GM13976 (cell line): ENCODE results near the gene TSPAN9.

Experiments
- DNase-seq: peaks from one replicate; pipeline ENCODE4 v3.0.0; 2012; ENCODE audit warnings: low spot score
- in situ Hi-C: fragments of 300-500 bp; cut with MboI; formaldehyde crosslinking; loops from one replicate; pipeline ENCODE4 v1.12.0; 2022; ENCODE audit warnings: low sequenced_read_pairs, mixed read lengths, inconsistent platforms; ENCODE audit not compliant: unreplicated experiment
- TF ChIP-seq, protein P1 (sequence below): IDR thresholded peaks from 2 replicates; pipeline ENCODE4 v1.5.1; 2012; ENCODE audit warnings: borderline replicate concordance, mild to moderate bottlenecking; ENCODE audit not compliant: insufficient read depth; ENCODE audit errors: extremely low read depth, missing control alignments, control extremely low read depth

TSPAN9 gene

GRCh38 chr12:3321881-3322280, 244.7 kb downstream of the TSPAN9 start:
- in situ Hi-C loops: no loop called here
- TF ChIP-seq, protein P1, sequence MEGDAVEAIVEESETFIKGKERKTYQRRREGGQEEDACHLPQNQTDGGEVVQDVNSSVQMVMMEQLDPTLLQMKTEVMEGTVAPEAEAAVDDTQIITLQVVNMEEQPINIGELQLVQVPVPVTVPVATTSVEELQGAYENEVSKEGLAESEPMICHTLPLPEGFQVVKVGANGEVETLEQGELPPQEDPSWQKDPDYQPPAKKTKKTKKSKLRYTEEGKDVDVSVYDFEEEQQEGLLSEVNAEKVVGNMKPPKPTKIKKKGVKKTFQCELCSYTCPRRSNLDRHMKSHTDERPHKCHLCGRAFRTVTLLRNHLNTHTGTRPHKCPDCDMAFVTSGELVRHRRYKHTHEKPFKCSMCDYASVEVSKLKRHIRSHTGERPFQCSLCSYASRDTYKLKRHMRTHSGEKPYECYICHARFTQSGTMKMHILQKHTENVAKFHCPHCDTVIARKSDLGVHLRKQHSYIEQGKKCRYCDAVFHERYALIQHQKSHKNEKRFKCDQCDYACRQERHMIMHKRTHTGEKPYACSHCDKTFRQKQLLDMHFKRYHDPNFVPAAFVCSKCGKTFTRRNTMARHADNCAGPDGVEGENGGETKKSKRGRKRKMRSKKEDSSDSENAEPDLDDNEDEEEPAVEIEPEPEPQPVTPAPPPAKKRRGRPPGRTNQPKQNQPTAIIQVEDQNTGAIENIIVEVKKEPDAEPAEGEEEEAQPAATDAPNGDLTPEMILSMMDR: no peak
- no peak for DNase-seq

- no peak for DNase-seq
- in situ Hi-C loops: no loop called here
- TF ChIP-seq, protein P1: no peak
These were observed 246.0 kb downstream of the TSPAN9 start for GRCh38 chr12:3323002-3323685.

GRCh38 chr12:3325736-3326135, 248.6 kb downstream of the TSPAN9 start:
- in situ Hi-C loops: loop anchor here (25.0 kb wide), 1 partner anchor 462 kb away; no protein-coding TSS in a partner anchor
- DNase-seq: no peak
- TF ChIP-seq, protein P1: no peak

GRCh38 chr12:3326156-3326849, 249.1 kb downstream of the TSPAN9 start:
- TF ChIP-seq, protein P1: no peak
- no peak for DNase-seq
- in situ Hi-C loops: loop anchor here (25.0 kb wide), 1 partner anchor 461 kb away; no protein-coding TSS in a partner anchor

DNA sequence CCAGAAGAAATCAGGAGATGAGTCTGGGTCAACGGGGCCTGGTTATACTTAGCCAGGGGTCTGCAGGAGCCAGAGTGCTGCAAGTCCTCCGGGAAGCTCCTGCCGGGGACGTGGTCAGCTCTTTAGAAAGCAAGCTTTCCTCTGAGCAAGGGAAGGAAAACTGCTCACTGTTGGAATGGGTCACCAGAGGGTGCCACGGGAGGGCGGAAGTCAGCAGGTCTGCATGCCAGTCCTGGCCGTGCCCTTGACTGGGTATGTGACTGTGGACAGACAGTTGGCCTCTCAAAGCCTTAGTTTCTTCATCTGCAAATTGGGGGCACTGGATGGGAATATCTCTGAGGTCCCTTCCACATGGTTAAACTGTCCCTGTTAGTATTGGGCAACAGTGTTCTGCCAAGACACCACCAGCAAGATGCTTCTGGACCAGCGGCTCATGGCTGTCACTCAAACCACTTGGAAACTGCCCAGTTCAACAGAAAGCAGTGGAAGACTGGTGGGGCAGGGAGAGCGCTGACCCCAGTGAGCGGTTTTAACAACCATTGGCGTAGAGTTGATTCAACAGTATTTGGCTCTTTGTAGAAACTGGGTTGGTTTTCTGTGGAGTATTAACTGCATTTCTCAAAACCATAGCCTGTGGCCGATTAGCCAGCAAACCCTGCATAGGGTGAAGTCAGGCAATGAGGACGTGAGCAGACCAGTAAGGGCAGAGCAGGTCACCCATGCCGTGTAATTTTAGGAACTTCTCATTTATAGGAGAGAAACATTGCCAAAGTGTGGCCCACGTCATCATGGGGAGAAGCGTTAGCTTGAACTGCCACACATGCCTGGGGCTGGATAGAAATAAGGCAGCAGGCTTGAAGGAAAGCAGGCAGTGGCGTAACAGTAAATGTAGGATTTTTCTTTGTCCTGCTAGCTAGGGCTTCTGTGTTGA, 249.9 kb downstream of the TSPAN9 start:
- DNase-seq: no peak
- TF ChIP-seq, protein P1: no peak
- in situ Hi-C loops: loop anchor here (25.0 kb wide), 1 partner anchor 460 kb away; no protein-coding TSS in a partner anchor

- DNase-seq: no peak
- in situ Hi-C loops: loop anchor here (25.0 kb wide), 1 partner anchor 459 kb away; no protein-coding TSS in a partner anchor
- TF ChIP-seq, protein P1: no peak
These were observed 250.9 kb downstream of the TSPAN9 start for GRCh38 chr12:3328081-3328480.
